Stimulated activated CD8-positive, alpha-beta memory T cell treated with anti-CD3 and anti-CD28 coated beads, Interleukin-12 subunit alpha, Interleukin-12 subunit beta, amount 100 ng/mL, for 24 hours (primary cell): ENCODE measurements around the gene ZGPAT.
"Not testable (repeated sequence)": the region's sequence is repeated elsewhere in the genome, so short reads cannot be mapped to it uniquely, and the experiment has no call there.

Source experiments
- DNase-seq: peaks from one replicate; pipeline ENCODE4 v3.0.0-alpha.2; 2020; ENCODE audit errors: extremely low read depth

ZGPAT gene

DNA sequence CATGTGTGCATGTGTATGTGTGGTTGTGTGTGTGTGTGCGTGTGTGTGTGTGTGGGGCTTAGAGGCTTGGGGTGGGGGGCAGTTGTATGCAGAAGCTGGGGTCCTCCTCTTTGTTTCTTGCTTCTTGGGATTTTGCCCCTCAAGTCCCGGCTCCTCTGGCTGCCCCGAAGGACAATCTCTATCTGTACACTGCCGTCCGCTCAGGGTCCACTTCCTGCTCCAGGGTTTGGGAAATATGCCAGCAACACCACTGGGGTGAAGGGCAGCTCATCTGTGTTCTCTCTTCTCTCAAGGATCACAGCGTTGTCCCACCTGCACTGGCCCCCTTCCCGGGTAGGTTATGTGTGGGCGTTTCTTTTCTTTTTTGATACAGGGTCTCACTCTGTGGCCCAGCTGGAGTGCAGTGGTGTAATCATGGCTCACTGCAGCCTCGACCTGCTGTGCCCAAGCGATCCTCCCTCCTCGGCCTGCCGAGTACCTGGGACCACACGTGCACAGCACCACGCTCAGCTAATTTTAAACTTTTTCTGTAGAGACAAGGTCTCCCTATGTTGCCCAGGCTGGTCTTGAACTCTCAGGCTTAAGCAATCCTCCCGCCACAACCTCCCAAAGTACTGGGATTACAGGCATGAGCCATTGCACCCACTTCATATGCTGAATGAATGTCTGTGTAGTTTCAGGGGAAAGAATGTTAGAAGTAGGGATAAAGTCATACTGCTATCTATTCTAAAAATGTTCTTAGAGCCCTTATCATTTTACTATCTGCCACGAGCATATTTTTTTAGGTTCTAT, 57.4 kb downstream of the ZGPAT start:
- DNase-seq = no peak

DNA sequence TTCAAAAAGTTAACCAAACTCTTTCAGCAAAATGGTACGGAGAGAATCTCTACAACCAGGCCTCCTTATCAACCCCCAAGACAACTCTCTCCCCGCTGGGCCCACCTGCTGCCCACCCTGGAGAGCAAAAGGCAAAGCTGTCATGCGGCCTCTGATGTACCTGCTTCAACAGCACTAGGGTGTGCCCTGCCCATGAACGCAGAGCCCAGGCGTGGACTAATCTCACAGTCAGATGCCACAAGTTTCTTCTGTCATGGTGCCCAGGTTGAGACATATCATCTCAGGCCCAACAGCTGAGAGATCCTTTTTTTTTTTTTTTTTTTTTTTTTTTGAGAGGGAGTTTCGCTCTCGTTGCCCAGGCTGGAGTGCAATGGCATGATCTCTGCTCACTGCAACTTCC, 58.1 kb downstream of the ZGPAT start:
- no peak for DNase-seq

DNA sequence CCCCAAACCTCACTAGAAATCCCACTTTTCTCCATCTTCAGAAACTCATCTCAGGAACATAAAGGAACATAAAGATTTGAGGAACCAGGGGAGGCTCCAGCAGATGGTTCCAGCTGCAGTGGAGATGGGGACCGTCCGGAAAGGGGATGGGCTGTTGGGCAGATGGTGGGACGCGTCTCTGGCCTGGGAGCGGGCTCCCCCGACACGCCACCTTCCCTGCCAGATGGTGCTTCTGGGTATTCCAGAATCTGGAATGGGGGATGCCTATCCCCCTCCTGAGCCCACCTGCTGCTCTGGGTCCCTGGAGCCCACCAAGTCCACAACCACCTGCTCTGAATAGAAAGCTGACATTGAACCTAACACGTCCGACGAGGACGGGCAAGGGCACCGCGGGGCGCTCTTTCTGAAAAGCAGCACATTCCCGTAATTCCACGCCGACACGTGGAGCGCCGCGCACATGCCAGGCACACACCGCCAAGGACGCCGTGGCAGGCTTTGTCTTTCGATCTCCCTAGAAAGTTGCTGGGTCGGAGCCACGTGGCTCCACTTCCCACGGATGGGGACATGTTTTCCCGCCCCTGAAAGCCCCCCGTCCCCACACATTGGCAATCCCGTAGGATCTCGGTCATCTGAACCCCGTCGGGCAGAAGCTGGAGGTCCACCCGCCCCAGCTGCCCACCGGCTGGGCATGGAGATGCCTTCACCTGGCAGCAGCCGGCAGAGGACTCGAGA, 59.0 kb downstream of the ZGPAT start:
- DNase-seq = no peak

DNA sequence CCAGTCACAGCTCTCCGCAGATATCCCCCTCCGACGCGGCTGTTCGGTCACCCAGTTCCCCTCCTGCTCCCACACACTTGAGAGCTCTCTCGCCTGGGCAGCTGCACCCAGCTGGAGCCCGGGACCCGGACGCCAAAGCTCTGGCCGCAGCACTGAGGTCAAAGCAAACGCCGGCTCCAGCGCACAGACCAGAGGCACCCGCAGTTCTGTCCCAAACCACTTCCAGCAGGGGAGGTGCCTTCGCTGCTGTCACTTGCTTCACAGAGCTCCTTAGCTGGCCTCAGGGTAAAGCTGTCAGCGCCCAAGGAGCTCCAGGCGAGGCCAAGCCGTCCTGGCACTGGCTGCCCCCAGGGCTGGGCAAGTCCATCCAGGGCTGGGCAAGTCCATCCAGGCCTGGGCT, 59.6 kb downstream of the ZGPAT start:
- no peak for DNase-seq

DNA sequence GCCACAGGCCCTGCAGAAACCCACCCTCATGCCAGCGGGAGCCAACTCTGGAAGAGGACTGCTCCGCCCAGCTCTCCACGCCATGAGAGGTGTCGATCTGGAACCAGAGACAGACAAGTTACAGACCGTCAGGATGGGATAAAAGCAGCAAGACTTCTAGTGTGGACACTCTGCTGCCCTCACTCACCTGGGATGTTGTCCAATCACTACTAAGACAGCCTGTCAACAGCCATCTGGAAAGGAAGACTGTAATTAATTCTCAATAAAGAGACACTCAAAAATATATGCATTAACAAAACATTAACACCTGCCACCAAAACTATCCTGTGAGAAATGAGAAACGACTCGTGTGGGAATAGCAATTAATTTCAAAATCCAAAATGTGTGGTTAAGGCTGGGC, 60.0 kb downstream of the ZGPAT start:
- no peak for DNase-seq

- no peak for DNase-seq
Observed at GRCh38 chr20:63768591-63769515, 61.0 kb downstream of the ZGPAT start.

- DNase-seq = no peak
Observed at GRCh38 chr20:63769891-63770474, 62.1 kb downstream of the ZGPAT start.

DNA sequence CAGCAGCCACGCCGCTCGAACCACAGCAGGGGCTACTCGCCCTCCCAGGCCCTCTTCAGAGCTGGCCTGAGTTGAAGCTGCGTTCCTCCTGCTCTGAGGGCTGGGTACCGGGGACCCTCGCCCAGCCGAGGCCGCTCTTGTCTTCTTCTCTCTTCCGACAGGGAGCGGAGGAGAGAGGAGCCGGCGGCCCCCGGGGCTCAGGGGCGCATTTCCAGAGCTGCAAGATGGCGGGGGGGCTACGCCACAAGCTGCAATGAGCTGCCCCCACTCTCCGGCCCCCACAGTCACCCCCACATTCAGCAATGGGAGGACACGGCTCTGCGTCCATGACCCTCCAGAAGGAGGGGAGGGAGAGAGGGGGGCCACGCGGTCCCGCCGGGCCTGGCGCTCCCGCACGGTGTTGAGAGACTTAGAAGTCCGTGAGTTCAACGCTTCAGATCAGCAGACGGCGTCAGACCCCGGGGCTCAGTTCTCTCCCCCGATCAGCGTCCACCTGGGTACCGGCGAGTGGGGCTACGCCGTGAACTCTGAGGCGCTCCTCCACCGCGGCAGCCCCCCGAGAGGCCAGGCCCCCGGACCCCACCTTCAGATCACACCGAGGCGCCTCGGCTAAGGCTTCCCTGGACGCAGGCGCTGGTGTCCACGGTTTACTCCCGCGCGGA, 63.3 kb downstream of the ZGPAT start:
- no peak for DNase-seq

GRCh38 chr20:63772781-63773518, 65.1 kb downstream of the ZGPAT start:
- DNase-seq = no peak

- DNase-seq = no peak
Observed at GRCh38 chr20:63773571-63774241, 65.9 kb downstream of the ZGPAT start.

GRCh38 chr20:63774306-63774705, 66.5 kb downstream of the ZGPAT start:
- DNase-seq = no peak

DNA sequence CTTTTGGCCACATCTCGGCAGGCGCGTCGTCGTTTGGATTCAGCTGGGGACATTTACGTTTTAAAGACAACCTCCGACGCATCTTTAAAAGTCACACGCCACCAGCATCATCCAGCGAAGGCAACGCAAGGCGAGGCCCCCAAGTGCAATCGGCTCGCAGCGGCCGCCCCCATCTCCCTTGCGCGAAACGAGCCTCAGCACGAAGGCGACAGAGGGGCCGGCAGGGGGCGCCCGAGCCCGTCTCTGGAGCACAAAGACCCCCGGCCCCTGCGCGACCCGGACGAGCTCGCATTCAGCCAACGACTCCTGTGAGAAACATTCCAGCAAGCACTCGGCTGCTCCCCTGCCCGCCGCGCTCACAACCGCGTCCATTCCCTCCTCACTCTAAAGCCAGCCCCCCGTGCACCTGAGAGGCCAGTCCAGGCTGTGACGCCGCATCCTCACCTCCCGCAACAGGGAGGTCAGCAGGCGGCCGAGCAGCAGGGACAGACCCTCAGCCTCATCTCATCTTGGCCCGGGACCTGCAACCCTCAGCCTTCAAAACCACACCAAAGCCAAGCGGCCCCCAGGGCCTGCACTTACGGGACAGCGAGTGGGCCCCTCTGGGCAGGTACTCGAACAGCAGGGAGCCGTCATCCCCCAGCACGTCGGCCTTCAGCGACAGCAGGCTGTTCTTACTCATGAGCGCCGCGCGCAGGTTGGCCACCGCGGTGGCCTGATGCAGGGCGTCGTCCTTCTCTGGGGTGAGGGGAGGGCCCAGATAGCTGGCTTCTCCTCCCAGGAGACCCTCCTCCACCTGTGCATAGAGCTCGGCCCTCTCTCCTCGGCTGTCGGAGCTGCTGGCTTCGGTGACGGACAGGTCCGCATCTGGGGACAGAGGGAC, 67.5 kb downstream of the ZGPAT start:
- DNase-seq = no peak

DNA sequence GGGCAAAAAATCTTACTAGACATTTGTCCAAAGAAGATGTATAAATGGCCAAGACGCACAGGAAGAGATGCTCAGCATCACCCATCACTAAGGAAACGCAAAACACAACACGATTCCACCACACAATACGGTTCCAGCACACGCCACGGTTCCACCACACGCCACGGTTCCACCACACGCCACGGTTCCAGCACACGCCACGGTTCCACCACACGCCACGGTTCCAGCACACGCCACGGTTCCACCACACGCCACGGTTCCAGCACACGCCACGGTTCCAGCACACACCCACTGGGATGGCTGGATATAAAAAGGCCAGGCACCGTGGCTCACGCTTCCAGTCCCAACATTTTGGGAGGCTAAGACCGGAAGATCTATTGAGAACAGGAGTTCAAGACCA, 69.0 kb downstream of the ZGPAT start:
- DNase-seq = not testable (repeated sequence)

GRCh38 chr20:63777614-63778013, 69.8 kb downstream of the ZGPAT start:
- no peak for DNase-seq

DNA sequence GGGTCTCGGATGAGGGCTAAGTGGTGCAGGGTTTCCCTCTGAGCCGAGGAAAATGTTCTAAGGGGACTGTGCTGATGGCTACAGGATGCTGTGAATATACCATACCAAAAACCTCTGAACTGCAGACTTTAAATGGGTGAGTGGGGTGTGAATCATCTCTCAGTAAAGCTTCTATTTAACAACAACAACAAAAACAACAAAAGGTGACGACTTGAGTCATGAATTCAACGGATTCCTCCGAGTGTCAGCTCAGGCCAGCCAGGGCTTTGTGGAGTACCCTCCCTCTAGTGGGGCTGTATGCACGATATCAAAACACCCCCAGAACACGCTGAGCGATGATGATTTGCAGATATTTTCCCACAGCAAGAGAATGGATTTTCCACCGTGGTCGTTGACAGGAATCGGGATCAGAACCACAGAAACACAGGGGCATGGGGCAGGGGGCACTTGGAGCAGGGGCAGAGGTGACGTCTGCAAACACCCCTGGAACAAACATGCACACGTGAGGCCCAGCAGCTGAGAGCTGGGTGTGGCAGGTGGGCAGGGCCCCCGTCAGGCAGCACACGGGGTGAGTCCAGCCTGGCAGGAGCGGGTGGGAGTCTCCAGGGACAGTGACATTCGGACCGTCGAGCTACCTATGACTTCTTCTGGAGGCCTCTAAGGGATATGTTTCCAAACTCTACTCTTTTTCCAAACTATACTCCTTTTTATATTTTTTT, 70.4 kb downstream of the ZGPAT start:
- no peak for DNase-seq

GRCh38 chr20:63778857-63779256, 71.0 kb downstream of the ZGPAT start:
- no peak for DNase-seq

DNA sequence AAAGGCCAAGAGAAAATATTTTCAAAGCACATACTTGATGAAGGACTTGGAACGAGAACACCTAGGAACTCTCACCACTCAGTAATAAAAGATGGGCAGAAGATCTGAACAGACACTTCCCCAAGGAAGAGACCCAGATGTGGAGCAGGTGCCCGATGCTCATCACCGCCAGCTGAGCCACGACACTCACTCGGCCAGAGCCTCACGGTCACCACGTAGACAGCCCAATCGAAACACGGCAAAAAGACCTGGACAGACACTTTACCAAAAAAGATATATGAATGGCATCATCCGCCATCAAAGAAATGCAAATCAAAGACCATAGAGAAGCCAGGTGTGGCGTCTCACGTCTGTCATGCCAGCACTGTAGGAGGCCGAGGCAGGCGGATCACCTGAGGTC, 73.3 kb downstream of the ZGPAT start:
- DNase-seq = no peak

GRCh38 chr20:63782051-63782471, 74.2 kb downstream of the ZGPAT start:
- DNase-seq = no peak
